Kidney (tissue), 14 donors: ENCODE data around the gene DSCAM. TPM values are rescaled to one million over a fixed set of nuclear protein-coding genes. Genes with fewer than 3 reads are reported as not detected.

Experiments
- DNase-seq, 5 donors: peaks; one replicate each; pipeline ENCODE4 v3.0.0-alpha.2; 2013 to 2020
- FAIRE-seq: peaks from 2 replicates; lab custom pipeline; 2012; peaks lifted over from hg19 to GRCh38; lab: Jason Lieb, UNC
- H3K27ac ChIP-seq, 2 donors: one replicate each; pipeline ENCODE4 v1.7.0; 2013; ENCODE audit warnings: low read depth in 2 of 2, low read length in 2 of 2, inconsistent platforms in 1 of 2
- H3K27me3 ChIP-seq: one replicate; pipeline ENCODE4 v1.7.1; 2013; ENCODE audit warnings: low read length, inconsistent platforms; ENCODE audit not compliant: control insufficient read depth, insufficient read depth
- H3K36me3 ChIP-seq, 3 donors: one replicate each; pipeline versions ENCODE4 v1.7.0 to v1.7.1; 2013; ENCODE audit warnings: low read length in 3 of 3, control low read depth in 1 of 3, inconsistent platforms in 1 of 3; ENCODE audit not compliant: insufficient read depth in 3 of 3, control insufficient read depth in 2 of 3
- H3K4me1 ChIP-seq, 3 donors: one replicate each; pipeline versions ENCODE4 v1.7.0 to v1.7.1; 2013; ENCODE audit warnings: low read length in 3 of 3, inconsistent platforms in 1 of 3, low read depth in 1 of 3; ENCODE audit not compliant: control insufficient read depth in 2 of 3, insufficient read depth in 2 of 3
- H3K4me3 ChIP-seq, 3 donors: one replicate each; pipeline versions ENCODE4 v1.7.0 to v1.8.1; 2013; ENCODE audit warnings: low read length in 3 of 3, control low read depth in 1 of 3, inconsistent platforms in 1 of 3
- H3K9ac ChIP-seq, 3 donors: one replicate each; pipeline versions ENCODE4 v1.7.0 to v1.7.1; 2013; ENCODE audit warnings: low read length in 3 of 3, control low read depth in 1 of 3, inconsistent platforms in 1 of 3
- H3K9me3 ChIP-seq, 3 donors: one replicate each; pipeline versions ENCODE4 v1.7.0 to v1.7.1; 2013; ENCODE audit warnings: low read length in 3 of 3, control low read depth in 1 of 3, inconsistent platforms in 1 of 3; ENCODE audit not compliant: control insufficient read depth in 2 of 3, insufficient read depth in 1 of 3
- intact Hi-C: fragments of 100-400 bp; cut with DNase I; formaldehyde crosslinking; loops from one replicate; pipeline ENCODE4 v1.11.1; 2022
- polyA plus RNA-seq: library from polyadenylated mRNA; stranded (reverse); fragments of 350-450 nt; fragmentation: Illumina TruSeq; extraction: RNeasy Lipid Tissue Mini Kit (QIAGEN cat#74804); gene quantifications from one replicate; pipeline ENCODE4 v1.2.3, GENCODE V29; 2014; ENCODE audit warnings: low read depth, low replicate concordance; ENCODE audit not compliant: insufficient read depth
- total RNA-seq: library from RNA; stranded (reverse); fragmentation: NEBNext Ultra II Directional; extraction: Animal tissue kit (Norgen Biotek cat#: 25700); gene quantifications from one replicate; pipeline ENCODE4 v1.2.1, GENCODE V29; 2021
- TF ChIP-seq, protein P1 (sequence below): IDR thresholded peaks from 3 replicates; pipeline ENCODE4 v1.5.1; 2012; ENCODE audit warnings: mild to moderate bottlenecking, moderate library complexity, borderline replicate concordance; ENCODE audit not compliant: insufficient read depth; ENCODE audit errors: extremely low read depth
- donor health status: control.
- donor health status: control.
- donor health status: control.
- donor health status: control.
- donor health status: control.
- donor health status: DM: yes; HTN: yes; CAD: no.
- donor health status: Normal renal cell carcinoma (clear cell type).

The DSCAM gene
- total and polyA plus RNA-seq, 2 donors from 2014 or later = not detected

DNA sequence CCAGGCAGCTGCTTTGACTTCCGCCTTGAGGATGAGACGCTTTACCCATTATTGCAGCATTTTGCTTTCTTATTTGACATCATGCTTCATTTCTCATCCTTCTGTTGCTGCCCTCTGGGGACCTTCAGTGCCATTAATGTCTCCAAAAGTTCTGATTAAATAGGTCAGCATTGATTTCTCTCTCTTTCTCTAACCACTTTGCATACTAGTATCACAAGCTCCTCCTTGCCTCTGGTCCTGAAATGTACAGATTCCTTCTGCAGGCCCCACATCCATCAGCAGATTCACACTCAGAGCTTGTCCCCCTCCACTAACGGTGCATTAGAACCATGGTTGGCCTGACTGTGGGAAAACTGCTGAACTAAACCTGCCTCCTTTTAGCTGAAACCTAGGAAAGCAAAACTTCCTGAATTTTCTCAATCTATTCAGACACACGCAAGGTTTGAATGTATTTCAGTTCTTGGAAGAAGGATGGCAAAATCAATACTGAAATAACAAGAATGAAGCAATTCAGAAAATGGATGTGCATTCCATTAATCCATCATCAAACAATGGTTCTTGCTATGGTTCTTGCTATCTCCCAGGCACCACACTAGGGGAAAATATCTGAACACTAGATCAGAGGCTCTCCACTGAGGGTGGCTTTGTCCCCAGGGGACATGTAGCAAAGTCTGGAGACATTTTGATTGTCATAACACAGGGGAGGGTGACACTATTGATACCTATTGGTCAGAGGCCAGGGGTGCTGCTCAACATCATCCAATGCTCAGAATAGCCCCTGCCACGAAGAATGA is 825.2 kb downstream of the DSCAM start:
- Histone ChIP-seq H3K27me3 (no peaks in the 10 kb centered on the region), H3K27ac (no peak overlapping the region), H3K36me3 (no peaks in the 10 kb centered on the region), H3K9me3 (no peaks in the 10 kb centered on the region), H3K9ac (no peak overlapping the region), H3K4me1 (no peaks in the 10 kb centered on the region), H3K4me3 (no peak overlapping the region)
- DNase-seq = no peak
- intact Hi-C loops = no loop called here
- TF ChIP-seq, protein P1, sequence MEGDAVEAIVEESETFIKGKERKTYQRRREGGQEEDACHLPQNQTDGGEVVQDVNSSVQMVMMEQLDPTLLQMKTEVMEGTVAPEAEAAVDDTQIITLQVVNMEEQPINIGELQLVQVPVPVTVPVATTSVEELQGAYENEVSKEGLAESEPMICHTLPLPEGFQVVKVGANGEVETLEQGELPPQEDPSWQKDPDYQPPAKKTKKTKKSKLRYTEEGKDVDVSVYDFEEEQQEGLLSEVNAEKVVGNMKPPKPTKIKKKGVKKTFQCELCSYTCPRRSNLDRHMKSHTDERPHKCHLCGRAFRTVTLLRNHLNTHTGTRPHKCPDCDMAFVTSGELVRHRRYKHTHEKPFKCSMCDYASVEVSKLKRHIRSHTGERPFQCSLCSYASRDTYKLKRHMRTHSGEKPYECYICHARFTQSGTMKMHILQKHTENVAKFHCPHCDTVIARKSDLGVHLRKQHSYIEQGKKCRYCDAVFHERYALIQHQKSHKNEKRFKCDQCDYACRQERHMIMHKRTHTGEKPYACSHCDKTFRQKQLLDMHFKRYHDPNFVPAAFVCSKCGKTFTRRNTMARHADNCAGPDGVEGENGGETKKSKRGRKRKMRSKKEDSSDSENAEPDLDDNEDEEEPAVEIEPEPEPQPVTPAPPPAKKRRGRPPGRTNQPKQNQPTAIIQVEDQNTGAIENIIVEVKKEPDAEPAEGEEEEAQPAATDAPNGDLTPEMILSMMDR = no peak
- no peak for FAIRE-seq

DNA sequence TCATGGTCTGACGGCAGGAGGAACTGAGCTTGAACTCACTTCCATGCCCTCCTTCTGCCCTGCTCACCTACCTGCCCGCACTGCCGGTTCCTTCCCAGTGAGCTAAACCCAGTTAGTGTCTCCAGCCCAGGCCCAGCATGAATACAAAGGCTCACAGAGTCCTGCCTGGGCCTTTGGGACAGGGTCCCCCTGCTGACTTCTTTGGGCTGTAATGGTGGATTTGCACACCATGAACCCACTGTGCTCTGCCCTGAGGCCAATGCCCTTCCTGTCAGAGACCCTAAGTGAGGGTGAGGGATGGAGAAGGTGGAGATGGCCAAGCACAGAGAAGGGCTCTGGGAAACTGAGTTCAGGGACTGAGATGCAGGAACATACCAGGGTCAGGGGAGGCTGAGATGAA is 826.3 kb downstream of the DSCAM start:
- no peak overlapping the region for H3K27ac ChIP-seq
- no peaks in the 10 kb centered on the region for H3K4me1 ChIP-seq
- no peak overlapping the region for H3K4me3 ChIP-seq
- H3K9me3 ChIP-seq = no peaks in the 10 kb centered on the region
- TF ChIP-seq, protein P1 = no peak
- H3K9ac ChIP-seq = no peak overlapping the region
- DNase-seq = no peak
- no peak for FAIRE-seq
- no peaks in the 10 kb centered on the region for H3K36me3 ChIP-seq
- intact Hi-C loops = no loop called here
- no peaks in the 10 kb centered on the region for H3K27me3 ChIP-seq

- intact Hi-C loops = no loop called here
- FAIRE-seq = no peak
- no peaks in the 10 kb centered on the region for H3K4me1 ChIP-seq
- no peak overlapping the region for H3K27ac ChIP-seq
- H3K9me3 ChIP-seq = no peaks in the 10 kb centered on the region
- TF ChIP-seq, protein P1 = no peak
- H3K27me3 ChIP-seq = no peaks in the 10 kb centered on the region
- no peaks in the 10 kb centered on the region for H3K36me3 ChIP-seq
- H3K9ac ChIP-seq = no peak overlapping the region
- no peak for DNase-seq
- H3K4me3 ChIP-seq = no peak overlapping the region
These were observed 828.0 kb downstream of the DSCAM start for GRCh38 chr21:40018871-40019475.
